Measurements from ENCODE around the gene ASB18. TPM values are rescaled to one million over a fixed set of nuclear protein-coding genes. Genes with fewer than 3 reads are reported as not detected.

The ASB18 gene
- total RNA-seq, 3 donors from 2014 or later: not detected

GRCh38 chr2:236306825-236307540 lies 42.8 kb upstream of the ASB18 start:
- intact Hi-C loops (cut with DNase I, micrococcal nuclease): no loop called here
- Histone ChIP-seq H3K36me3 (ENCODE audit: low read depth) (no peaks in the 10 kb centered on the region), H3K9me3 (no peaks in the 10 kb centered on the region), H3K4me1 (ENCODE audit: low read depth) (no peaks in the 10 kb centered on the region), H3K4me3 (no peak overlapping the region)
- TF ChIP-seq CTCF (IDR thresholded peaks at IDR 0.05): no peak
- ATAC-seq: no peak
- DNase-seq: no peak

GRCh38 chr2:236305964-236306605 lies 41.9 kb upstream of the ASB18 start:
- ATAC-seq (no peak), DNase-seq (no peak)
- Histone ChIP-seq H3K9me3 (no peaks in the 10 kb centered on the region), H3K36me3 (ENCODE audit: low read depth) (no peaks in the 10 kb centered on the region), H3K4me1 (ENCODE audit: low read depth) (no peaks in the 10 kb centered on the region), H3K4me3 (no peak overlapping the region)
- intact Hi-C loops (cut with DNase I, micrococcal nuclease): no loop called here
- no peak for TF ChIP-seq CTCF (IDR thresholded peaks at IDR 0.05)

GRCh38 chr2:236305531-236305930 lies 41.3 kb upstream of the ASB18 start:
- ATAC-seq: no peak
- Histone ChIP-seq H3K4me3 (no peak overlapping the region), H3K9me3 (no peaks in the 10 kb centered on the region), H3K4me1 (ENCODE audit: low read depth) (no peaks in the 10 kb centered on the region), H3K36me3 (ENCODE audit: low read depth) (no peaks in the 10 kb centered on the region)
- no peak for TF ChIP-seq CTCF (IDR thresholded peaks at IDR 0.05)
- intact Hi-C loops (cut with DNase I, micrococcal nuclease): no loop called here
- no peak for DNase-seq

- intact Hi-C loops (cut with DNase I, micrococcal nuclease): no loop called here
- ATAC-seq (no peak), DNase-seq (no peak)
- no peak overlapping the region for H3K4me3 ChIP-seq
- H3K4me1 ChIP-seq (ENCODE audit: low read depth): no peaks in the 10 kb centered on the region
- no peaks in the 10 kb centered on the region for H3K36me3 ChIP-seq (ENCODE audit: low read depth)
- H3K9me3 ChIP-seq: no peaks in the 10 kb centered on the region
- no peak for TF ChIP-seq CTCF (IDR thresholded peaks at IDR 0.05)
Observed at GRCh38 chr2:236303935-236304334, 39.7 kb upstream of the ASB18 start.

GRCh38 chr2:236302555-236302954 lies 38.3 kb upstream of the ASB18 start:
- H3K4me1 ChIP-seq (ENCODE audit: low read depth): no peaks in the 10 kb centered on the region
- no peaks in the 10 kb centered on the region for H3K9me3 ChIP-seq
- no peak for TF ChIP-seq CTCF (IDR thresholded peaks at IDR 0.05)
- H3K36me3 ChIP-seq (ENCODE audit: low read depth): no peaks in the 10 kb centered on the region
- ATAC-seq: no peak
- intact Hi-C loops (cut with DNase I, micrococcal nuclease): no loop called here
- DNase-seq: no peak
- H3K4me3 ChIP-seq: no peak overlapping the region
